HG03064 (cell line): Measurements from ENCODE around the gene MEMO1.
"Not testable (repeated sequence)": the region's sequence is repeated elsewhere in the genome, so short reads cannot be mapped to it uniquely, and the experiment has no call there.

Source experiments
- ATAC-seq: cut with Tn5 transposase; IDR thresholded peaks from one replicate; pipeline ENCODE4 v1.9.1; 2021; ENCODE audit warnings: low read depth; ENCODE audit not compliant: unreplicated experiment

The MEMO1 gene

DNA sequence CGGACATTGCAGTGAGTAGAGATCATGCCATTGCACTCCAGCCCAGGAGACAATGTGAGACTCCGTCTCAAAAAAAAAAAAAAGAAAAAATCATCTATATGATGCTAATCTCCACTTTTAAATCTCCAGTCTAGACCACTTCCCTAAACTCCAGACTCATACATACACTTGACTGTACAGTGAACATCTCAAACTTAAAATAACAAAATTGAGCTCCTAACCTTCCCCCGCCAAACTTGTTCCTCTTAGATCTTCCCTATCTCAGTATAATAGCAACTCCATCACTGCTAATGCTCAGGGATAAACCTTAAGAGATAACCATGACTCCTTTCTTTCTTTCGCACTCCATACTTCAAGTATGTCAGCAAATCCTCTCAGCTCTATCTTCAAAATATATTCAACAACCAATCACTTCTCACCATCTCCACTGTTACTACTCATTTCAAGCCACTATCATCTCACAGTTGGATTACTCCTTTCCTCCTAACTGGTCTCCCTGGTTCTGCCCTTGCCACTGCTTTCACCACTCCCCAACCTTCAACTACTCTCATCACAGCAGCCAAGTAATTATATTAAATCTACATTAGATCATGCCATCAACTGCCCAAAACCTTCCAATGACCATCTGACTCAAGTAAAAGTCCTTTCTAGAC is 12.0 kb downstream of the MEMO1 start:
- no peak for ATAC-seq

- ATAC-seq = no peak
Measured at GRCh38 chr2:31997653-31998052, 13.2 kb downstream of the MEMO1 start.

DNA sequence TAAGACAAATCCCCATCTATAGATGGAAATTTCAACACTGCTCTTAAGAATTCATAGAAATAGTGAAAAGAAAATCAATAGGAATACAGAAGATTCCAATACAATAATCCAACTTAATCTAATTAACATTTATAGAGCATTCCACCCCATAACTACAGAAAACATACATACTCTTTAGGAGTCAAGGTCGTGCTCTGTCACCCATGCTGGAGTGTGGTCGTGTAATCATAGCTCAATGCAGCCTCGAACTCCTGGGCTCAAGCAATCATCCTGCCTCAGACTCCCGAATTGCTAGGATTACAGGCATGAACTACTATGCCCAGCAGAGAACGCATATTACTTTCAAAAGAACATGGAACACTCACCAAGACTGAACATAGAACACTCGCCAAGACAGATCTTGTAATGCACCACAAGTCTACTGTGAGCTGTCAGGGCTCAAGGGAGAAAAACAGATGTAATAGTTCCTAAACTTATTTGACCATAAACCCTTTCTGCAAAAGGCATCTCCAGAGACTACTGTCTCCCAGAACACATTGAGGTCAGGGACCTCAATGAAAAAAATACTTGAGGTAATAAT is 14.1 kb downstream of the MEMO1 start:
- ATAC-seq = no peak

GRCh38 chr2:31992934-31993333 is 17.9 kb downstream of the MEMO1 start:
- no peak for ATAC-seq

- ATAC-seq = no peak
Measured at GRCh38 chr2:31992025-31992579, 18.7 kb downstream of the MEMO1 start.

- ATAC-seq = no peak
Measured at GRCh38 chr2:31989946-31990345, 20.9 kb downstream of the MEMO1 start.

DNA sequence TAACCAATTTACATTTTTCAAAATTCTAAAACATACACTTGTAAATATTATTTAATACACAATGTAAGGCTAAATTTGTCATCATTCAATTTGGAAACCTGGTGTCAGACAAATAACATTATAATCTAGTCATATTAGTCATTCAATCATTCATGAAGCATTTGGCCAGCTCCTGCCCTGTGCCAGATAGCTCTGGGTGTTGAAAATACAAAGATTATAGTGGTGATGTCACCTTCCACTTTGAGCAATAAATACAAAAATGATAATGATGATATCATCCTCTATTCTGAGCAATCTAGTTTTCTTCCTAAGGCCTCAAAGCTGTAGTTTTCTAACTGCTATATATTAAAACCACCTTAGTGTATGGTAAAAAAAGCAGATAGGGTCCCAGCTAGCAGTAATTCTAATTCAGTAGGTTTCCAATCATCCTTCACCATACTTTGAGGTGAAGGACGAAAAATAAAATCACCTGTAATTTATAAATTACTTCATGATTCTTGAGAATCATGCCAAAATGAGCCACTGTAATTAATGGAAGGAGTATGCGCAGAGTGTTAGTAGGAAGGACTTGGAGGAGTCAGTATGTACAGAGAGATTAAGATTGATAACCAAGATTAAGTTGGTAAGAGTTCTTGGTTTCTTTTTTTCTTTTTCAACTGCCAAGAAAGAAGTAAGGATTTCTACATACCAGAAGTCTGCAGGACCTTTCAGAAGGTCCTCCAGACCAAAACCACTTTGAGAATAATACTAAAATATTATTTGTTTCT is 23.2 kb downstream of the MEMO1 start:
- no peak for ATAC-seq

- ATAC-seq = no peak
Measured at GRCh38 chr2:31986906-31987305, 23.9 kb downstream of the MEMO1 start.

GRCh38 chr2:31983762-31984467 is 26.9 kb downstream of the MEMO1 start:
- ATAC-seq = no peak

DNA sequence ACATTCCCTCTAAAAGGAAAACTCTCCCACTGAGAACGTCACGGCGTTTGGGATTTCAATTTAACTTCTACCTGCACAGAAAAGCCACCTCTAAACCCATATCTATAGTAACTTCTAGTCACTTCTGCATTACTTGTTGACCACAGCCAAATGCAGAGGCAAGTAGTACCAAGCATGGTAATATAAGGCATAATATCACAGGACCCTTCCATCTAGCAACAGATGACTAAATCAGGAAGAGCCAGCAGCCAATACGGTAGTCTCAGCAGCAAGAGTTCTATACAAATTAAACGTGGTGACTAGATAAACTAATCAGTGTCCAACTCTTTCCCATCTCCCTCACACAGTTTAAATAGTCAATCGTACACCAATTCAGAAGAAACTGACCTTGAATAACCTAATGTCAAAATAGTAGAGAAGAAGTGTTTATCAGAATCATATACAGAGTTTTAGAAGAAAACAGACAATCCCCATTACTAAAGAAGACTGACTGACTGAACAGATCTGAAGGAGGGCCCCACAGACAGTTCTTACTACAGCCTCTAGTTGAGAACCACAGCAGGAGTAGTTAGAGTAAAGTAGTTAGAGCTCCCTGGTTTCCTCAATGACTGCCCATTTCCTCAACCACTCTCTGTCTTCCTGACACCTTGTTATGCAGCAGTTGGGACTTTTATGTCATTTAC is 30.0 kb downstream of the MEMO1 start:
- ATAC-seq = peak; percentile 98

DNA sequence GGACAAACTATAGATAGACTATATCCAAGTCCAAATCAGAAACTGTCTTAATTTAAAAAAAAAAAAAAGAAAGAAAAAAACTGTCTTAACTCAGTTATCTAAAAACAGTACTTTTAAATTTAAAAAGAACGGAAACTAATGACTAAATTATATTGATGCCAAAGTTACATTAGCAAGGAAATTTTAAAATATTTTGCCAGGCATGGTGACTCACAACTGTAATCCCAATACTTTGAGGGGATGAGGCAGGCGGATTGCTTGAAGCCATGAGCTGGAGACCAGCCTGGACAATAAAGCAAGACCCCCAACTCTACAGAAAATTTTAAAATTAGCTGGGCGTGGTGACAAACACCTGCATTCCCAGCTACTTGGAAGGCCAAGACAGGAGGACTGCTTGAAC is 30.9 kb downstream of the MEMO1 start:
- no peak for ATAC-seq

DNA sequence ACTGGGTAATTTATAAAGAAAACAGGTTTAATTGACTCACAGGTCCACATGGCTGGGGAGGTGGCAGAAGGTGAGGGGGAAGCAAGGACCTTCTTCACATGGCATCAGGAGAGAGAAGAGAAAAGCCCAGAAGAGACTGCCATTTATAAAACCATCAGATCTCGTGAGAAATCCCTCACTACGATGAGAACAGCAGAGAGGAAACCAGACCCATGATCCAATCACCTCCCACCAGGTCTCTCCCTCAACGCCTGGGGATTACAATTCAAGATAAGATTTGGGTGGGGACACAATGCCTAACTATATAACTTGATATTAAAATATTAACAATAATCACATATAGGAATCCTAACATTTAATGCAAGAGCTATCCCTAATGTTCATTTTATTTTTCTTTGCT is 31.8 kb downstream of the MEMO1 start:
- no peak for ATAC-seq

GRCh38 chr2:31978436-31978835 is 32.4 kb downstream of the MEMO1 start:
- no peak for ATAC-seq

- no peak for ATAC-seq
Measured at GRCh38 chr2:31973665-31974064, 37.1 kb downstream of the MEMO1 start.

GRCh38 chr2:31972059-31972458 is 38.7 kb downstream of the MEMO1 start:
- no peak for ATAC-seq

GRCh38 chr2:31969178-31969577 is 41.6 kb downstream of the MEMO1 start:
- ATAC-seq = no peak

GRCh38 chr2:31967790-31968189 is 43.0 kb downstream of the MEMO1 start:
- no peak for ATAC-seq

DNA sequence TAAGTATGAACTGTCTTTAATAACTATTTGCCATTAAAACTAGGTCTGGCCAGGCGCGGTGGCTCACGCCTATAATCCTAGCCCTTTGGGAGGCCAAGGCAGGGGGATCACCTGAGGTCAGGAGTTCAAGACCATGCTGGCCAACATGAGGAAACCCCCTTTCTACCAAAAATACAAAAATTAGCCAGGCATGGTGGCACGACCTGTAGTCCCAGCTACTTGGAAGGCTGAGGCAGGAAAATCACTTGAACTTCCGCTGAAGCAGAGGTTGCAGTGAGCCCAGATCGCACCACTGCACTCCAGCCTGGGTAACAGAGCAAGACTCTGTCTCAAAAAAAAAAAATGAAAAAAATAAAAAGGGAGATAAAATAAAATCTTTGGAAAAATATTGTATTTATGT is 44.4 kb downstream of the MEMO1 start:
- not testable (repeated sequence) for ATAC-seq

DNA sequence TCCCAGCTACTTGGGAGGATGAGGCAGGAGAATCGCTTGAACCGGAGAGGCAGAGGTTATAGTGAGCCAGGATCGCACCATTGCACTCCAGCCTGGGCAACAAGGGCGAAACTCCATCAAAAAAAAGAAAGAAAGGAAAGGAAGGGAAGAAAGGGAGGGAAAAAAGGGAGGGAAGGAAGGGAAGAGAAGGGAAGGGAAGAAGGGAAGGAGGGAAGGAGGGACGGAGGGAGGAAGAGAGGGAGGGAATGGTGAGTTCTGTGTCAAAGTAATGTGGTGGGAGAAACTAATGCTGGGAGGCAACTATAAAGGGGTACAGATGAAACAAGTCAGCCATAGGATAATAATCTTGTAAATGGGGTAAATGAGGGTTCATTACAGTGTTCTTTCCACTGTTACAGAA is 45.7 kb downstream of the MEMO1 start:
- ATAC-seq = no peak

DNA sequence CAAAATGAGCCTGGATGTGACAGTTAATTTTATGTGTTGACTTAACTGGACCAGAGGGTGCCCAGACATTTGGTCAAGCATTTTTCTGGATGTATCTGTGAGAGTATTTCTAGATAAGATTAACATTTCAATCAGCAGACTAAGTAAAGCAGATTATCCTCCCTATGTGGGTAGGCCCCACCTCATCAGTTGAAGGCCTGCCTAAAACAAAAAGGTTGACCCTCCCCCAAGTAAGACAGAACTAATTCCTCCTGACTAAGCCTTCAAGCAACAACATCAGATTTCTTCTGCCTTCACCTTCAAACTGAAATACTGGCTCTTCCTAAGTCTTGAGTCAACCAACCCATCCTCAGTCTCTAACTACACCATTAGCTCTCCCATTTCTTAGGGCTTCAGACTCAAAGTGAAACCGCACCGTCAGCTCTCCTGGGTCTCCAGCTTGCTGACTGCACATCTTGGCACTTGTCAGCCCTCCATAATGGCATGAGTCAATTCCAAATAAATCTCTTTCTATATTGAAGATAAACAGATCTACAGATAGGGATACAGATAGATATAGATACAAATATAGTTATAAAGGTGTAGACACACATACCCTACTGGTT is 47.9 kb downstream of the MEMO1 start:
- ATAC-seq = no peak
